HFF-Myc (cell line): ENCODE measurements around the gene SH3BP5.

Experiments
- DNase-seq: peaks from one replicate; pipeline ENCODE4 v3.0.0-alpha.2; 2011; ENCODE audit warnings: low read depth; ENCODE audit errors: extremely low read depth
- H3K4me3 ChIP-seq: replicated peaks from 2 replicates; pipeline ENCODE4 v1.5.1; 2011; ENCODE audit warnings: low read depth, mild to moderate bottlenecking, control low read depth, low read length
- TF ChIP-seq, protein P1 (sequence below): IDR thresholded peaks from 2 replicates; pipeline ENCODE4 v1.5.1; 2012; ENCODE audit warnings: mild to moderate bottlenecking, low read depth, low read length, control low read depth; ENCODE audit errors: missing control alignments

Gene SH3BP5

DNA sequence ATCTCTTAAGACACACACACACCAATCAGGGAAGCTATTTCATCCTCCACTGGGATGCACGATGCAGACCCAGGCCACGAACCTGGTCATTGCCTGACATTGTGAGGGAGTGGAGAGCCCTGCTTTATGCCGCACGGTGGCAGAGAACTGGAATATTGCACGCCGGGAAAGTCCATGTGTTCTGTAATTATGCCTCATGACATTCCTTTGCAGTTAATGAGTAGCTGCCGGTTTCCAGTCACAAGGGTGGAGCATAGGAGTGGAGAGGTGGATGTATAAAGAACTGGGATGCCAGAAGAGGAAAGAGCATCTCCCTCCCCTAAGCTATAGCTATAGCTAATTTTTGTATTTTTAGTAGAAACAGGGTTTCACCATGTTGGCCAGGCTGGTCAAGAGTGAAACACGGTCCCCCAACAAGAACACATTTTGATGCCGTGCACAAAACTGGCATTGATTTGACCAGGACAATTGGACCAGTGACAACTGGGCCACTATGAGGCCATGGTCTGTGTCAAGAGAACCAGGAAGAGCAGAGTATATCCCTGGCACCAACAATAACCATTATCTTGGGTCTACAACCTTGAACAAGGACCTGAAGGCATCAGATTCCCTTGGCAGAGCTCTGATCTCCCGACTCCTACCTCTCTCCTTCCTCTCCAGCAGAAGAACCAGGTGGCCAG is 51.4 kb downstream of the SH3BP5 start:
- TF ChIP-seq, protein P1, sequence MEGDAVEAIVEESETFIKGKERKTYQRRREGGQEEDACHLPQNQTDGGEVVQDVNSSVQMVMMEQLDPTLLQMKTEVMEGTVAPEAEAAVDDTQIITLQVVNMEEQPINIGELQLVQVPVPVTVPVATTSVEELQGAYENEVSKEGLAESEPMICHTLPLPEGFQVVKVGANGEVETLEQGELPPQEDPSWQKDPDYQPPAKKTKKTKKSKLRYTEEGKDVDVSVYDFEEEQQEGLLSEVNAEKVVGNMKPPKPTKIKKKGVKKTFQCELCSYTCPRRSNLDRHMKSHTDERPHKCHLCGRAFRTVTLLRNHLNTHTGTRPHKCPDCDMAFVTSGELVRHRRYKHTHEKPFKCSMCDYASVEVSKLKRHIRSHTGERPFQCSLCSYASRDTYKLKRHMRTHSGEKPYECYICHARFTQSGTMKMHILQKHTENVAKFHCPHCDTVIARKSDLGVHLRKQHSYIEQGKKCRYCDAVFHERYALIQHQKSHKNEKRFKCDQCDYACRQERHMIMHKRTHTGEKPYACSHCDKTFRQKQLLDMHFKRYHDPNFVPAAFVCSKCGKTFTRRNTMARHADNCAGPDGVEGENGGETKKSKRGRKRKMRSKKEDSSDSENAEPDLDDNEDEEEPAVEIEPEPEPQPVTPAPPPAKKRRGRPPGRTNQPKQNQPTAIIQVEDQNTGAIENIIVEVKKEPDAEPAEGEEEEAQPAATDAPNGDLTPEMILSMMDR = no peak
- H3K4me3 ChIP-seq = no peak overlapping the region
- no peak for DNase-seq

GRCh38 chr3:15279671-15280402 is 52.5 kb downstream of the SH3BP5 start:
- no peak for DNase-seq
- H3K4me3 ChIP-seq = no peak overlapping the region
- TF ChIP-seq, protein P1 = no peak

DNA sequence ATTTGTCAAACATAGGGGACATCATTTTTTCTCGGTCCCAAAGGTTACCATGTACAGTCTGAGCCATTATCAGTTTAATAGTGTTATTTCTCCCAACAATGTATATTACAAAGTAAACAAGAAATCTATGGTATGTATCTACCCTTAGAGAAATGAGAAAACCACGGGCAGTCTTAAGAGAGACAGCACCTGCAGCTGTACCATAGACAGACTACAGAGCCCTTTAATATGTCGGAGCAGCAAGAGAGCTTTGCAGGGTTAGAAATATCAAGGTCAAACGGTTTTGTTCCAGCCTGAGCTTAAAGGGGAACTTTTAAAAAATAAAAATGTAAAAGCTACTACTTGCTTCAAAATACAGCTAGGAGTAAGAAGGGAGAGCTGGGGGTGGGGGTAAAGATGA is 53.2 kb downstream of the SH3BP5 start:
- no peak overlapping the region for H3K4me3 ChIP-seq
- no peak for DNase-seq
- TF ChIP-seq, protein P1 = no peak

- no peak overlapping the region for H3K4me3 ChIP-seq
- no peak for DNase-seq
- TF ChIP-seq, protein P1 = no peak
Observed at GRCh38 chr3:15277861-15278500, 54.4 kb downstream of the SH3BP5 start.

GRCh38 chr3:15276028-15276724 is 56.2 kb downstream of the SH3BP5 start:
- no peak overlapping the region for H3K4me3 ChIP-seq
- DNase-seq = no peak
- TF ChIP-seq, protein P1 = no peak

GRCh38 chr3:15273227-15273626 is 59.2 kb downstream of the SH3BP5 start:
- TF ChIP-seq, protein P1 = no peak
- no peak for DNase-seq
- no peak overlapping the region for H3K4me3 ChIP-seq
